Inferior parietal cortex (tissue), 1 donor: Measurements from ENCODE around the gene PPID.
"Not testable (repeated sequence)": the region's sequence is repeated elsewhere in the genome, so short reads cannot be mapped to it uniquely, and the experiment has no call there.

Experiments used
- DNase-seq: peaks from one replicate; pipeline ENCODE4 v3.0.0-alpha.2; 2016; ENCODE audit errors: extremely low spot score

PPID gene

DNA sequence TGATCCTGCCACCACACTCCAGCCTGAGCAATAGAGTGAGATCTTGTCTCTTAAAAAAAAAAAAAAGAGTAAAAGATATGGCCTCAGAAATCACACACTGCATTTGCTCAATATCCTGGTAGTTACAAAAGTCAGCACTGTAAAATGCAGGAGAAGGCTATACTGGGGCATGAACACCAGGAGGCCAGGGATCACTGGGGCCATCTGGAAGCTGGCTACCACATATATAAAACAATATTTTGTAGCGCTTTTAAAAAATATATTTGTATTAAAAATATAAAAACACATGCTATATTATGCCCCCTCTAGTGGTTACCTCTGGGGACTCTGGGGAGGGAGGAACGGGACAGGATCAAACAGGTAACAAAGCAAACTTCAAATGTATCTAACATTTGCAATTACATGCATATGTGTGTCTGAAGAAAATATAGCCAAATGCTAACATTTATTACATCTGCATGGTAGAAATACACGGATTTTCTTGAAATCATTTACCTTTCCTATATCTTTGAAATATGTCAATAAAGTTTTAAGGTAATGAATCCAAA lies 55.5 kb downstream of the PPID start:
- no peak for DNase-seq

DNA sequence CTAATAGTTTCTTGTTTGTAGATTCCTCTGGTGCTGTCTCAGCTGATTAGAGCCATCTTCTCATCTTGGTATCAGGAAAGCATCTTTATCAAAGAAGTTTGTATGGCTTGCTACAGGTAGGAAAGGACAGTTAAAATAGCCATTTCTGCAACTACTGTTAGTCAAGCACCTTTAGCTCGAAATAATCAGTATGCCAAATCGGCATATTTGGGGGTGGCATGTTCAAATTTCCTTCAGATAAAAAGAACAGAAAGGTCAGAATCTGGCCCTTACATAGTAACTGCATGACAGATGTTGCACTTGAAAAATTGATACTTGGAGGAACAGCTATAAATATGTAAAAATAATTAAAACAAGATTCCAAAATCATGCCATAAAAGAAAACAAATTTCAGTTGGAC lies 56.3 kb downstream of the PPID start:
- no peak for DNase-seq

DNA sequence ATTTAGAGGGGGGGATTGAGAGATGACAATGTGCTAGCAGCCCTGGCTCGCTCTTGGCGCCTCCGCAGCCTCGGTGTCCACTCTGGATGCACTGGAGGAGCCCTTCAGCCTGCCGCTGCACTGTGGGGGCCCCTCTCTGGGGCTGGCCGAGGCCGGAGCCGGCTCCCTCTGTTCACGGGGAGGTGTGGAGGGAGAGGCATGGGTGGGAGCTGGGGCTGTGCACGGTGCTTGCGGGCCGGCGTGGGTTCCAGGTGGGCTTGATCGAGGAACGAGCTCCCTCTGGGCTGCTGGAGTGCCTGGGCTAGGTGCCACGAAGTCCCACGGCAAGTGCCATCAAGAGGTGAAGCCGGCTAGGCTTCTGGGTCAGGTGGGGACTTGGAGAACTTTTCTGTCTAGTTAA lies 58.4 kb downstream of the PPID start:
- no peak for DNase-seq

DNA sequence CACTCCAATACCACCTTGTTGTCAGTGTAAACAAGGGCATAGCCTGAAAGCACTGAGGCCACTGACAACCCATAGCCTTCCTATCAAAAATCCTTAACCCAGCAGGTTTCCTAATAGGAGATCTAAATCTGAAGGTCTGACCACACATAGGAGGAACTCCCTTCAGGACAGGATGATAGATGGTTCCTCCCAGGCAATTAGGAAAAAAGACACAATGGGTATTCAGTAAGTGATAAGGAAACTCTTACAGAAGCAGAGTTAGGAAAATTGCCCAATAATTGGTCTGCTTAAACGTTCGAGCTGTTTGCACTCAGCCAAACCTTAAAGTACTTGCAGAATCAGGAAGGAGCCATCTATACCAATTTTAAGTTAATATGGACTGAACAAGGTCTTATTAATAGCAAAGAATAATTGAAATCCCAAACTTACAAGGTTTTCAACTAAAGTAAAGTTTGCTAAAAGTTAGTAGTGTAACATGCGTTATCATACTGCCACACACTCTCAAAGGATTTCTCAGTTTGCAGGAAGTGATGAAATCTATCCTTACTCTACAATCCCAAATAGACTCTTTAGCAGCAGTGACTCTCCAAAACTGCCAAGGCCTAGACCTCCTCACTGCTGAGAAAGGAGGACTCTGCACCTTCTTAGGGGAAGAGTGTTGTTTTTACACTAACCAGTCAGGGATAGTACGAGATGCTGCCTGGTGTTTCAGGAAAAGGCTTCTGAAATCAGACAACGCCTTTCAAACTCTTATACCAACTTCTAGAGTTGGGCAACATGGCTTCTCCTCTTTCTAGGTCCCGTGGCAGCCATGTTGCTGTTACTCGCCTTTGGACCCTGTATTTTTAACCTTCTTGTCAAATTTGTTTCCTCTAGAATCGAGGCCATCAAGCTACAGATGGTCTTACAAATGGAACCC lies 59.2 kb downstream of the PPID start:
- DNase-seq, result not testable (repeated sequence)

DNA sequence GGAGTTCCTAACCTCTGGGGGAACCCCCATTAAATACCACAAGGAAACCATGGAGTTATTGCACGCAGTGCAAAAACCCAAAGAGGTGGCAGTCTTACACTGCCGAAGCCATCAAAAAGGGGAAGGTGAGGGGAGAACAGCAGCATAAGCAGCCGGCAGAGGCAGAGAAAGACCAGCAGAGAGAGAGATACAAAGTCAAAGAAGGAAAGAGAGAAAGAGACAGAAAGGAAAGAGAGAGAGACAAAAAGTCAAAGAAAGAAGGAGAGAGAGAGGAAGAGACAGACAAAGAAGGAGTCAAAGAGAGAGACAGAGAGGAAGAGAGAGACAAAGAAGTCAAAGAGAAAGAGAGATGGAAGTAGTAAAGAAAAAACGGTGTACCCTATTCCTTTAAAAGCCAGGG lies 59.9 kb downstream of the PPID start:
- DNase-seq, result not testable (repeated sequence)
